Measurements from ENCODE around the gene PRKG1.

The PRKG1 gene

DNA sequence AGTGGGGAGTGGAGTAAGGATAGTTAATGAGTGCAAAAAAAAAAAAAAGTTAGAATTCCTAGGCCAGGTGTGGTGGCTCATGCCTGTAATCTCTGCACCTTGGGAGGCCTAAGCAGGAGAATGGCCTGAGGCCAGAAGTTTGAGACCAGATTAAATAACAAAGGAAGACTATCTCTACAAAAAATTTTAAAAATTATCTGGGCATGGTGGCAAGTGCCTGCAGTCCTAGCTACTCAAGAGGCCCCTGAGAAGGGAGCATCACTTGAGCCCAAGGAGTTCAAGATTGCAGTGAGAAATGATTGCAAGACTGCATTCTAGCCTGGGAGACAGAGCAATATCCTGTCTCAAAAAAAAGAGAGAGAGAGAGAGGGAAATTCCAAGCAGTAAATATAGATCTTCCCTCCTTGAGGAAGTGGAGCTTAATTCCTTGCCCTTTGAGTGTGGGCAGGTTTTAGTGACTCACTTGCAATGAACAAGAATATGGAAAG, 644.6 kb downstream of the PRKG1 start:
- Histone ChIP-seq H3K27ac (replicated peaks; ENCODE audit: low read length) (no peak overlapping the region), H2BK5ac (ENCODE audit: low read length) (no peak overlapping the region), H3K14ac (ENCODE audit: low read length) (no peak overlapping the region), H3K4ac (ENCODE audit: low read length) (no peak overlapping the region), H3K9ac (ENCODE audit: low read depth, low read length, poor library complexity) (no peak overlapping the region), H3K79me1 (ENCODE audit: low read depth, low read length) (no peaks in the 10 kb centered on the region), H2BK120ac (ENCODE audit: low read depth, low read length) (no peak overlapping the region), H3K4me1 (ENCODE audit: control insufficient read depth in 2 of 2, insufficient read depth in 1 of 2, low read depth in 1 of 2, low read length in 2 of 2) (no peaks in the 10 kb centered on the region), H3K27me3 (ENCODE audit: control insufficient read depth in 3 of 3, insufficient read depth in 3 of 3, low read depth in 1 of 3, low read length in 3 of 3) (no peaks in the 10 kb centered on the region), H2AK5ac (ENCODE audit: low read depth, low read length) (no peak overlapping the region), H2BK15ac (ENCODE audit: low read length) (no peak overlapping the region), H2BK12ac (ENCODE audit: low read length) (no peak overlapping the region), H3K9me3 (replicated peaks in 1 of 2; ENCODE audit: control insufficient read depth in 2 of 2, insufficient read depth in 1 of 2, low read depth in 1 of 2, low read length in 2 of 2) (no peaks in the 10 kb centered on the region), H3K36me3 (replicated peaks in 1 of 2; ENCODE audit: control insufficient read depth in 2 of 2, insufficient read depth in 2 of 2, low read length in 2 of 2) (no peaks in the 10 kb centered on the region), H2AFZ (ENCODE audit: low read length) (no peak overlapping the region), H3K18ac (ENCODE audit: low read length) (no peak overlapping the region), H3K23ac (ENCODE audit: low read depth, low read length, poor library complexity) (no peak overlapping the region), H3K4me2 (ENCODE audit: insufficient read depth, low read length, poor library complexity, severe bottlenecking) (no peak overlapping the region), H4K8ac (ENCODE audit: low read depth, low read length) (no peak overlapping the region), H4K91ac (ENCODE audit: low read depth, low read length, poor library complexity) (no peak overlapping the region), H3K4me3 (ENCODE audit: low read length in 2 of 2) (no peak overlapping the region)
- no peak for DNase-seq (ENCODE audit: low spot score)

DNA sequence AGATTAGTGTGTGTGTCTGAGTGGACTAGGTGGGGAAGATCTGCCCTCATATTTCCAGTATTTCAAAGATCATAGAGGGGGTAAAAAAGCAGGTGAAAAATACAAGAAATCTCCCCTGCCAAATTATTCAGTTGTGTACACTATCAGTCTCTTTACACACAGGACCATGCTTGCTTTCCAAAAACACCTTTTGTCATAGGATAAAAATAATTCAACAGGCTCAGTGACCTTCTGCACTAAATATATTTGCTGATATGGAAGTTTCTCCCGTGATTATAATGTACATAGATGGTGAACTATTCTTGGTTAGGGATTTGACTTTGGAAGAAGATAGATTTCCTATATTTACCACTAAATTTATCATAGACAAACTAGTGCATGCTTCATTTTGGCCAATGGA, 649.8 kb downstream of the PRKG1 start:
- H3K27me3 ChIP-seq (ENCODE audit: control insufficient read depth in 3 of 3, insufficient read depth in 3 of 3, low read depth in 1 of 3, low read length in 3 of 3) = no peaks in the 10 kb centered on the region
- H3K79me1 ChIP-seq (ENCODE audit: low read depth, low read length) = no peaks in the 10 kb centered on the region
- no peak overlapping the region for H3K4me3 ChIP-seq (ENCODE audit: low read length in 2 of 2)
- no peaks in the 10 kb centered on the region for H3K36me3 ChIP-seq (replicated peaks in 1 of 2; ENCODE audit: control insufficient read depth in 2 of 2, insufficient read depth in 2 of 2, low read length in 2 of 2)
- H2BK5ac ChIP-seq (ENCODE audit: low read length) = no peak overlapping the region
- no peak overlapping the region for H2AK5ac ChIP-seq (ENCODE audit: low read depth, low read length)
- no peak overlapping the region for H3K18ac ChIP-seq (ENCODE audit: low read length)
- no peak overlapping the region for H3K27ac ChIP-seq (replicated peaks; ENCODE audit: low read length)
- H2BK12ac ChIP-seq (ENCODE audit: low read length) = no peak overlapping the region
- no peaks in the 10 kb centered on the region for H3K9me3 ChIP-seq (replicated peaks in 1 of 2; ENCODE audit: control insufficient read depth in 2 of 2, insufficient read depth in 1 of 2, low read depth in 1 of 2, low read length in 2 of 2)
- H2BK120ac ChIP-seq (ENCODE audit: low read depth, low read length) = no peak overlapping the region
- no peak overlapping the region for H3K14ac ChIP-seq (ENCODE audit: low read length)
- no peak overlapping the region for H3K23ac ChIP-seq (ENCODE audit: low read depth, low read length, poor library complexity)
- H2AFZ ChIP-seq (ENCODE audit: low read length) = no peak overlapping the region
- no peak overlapping the region for H4K91ac ChIP-seq (ENCODE audit: low read depth, low read length, poor library complexity)
- H3K9ac ChIP-seq (ENCODE audit: low read depth, low read length, poor library complexity) = no peak overlapping the region
- no peaks in the 10 kb centered on the region for H3K4me1 ChIP-seq (ENCODE audit: control insufficient read depth in 2 of 2, insufficient read depth in 1 of 2, low read depth in 1 of 2, low read length in 2 of 2)
- no peak overlapping the region for H3K4me2 ChIP-seq (ENCODE audit: insufficient read depth, low read length, poor library complexity, severe bottlenecking)
- H2BK15ac ChIP-seq (ENCODE audit: low read length) = no peak overlapping the region
- no peak for DNase-seq (ENCODE audit: low spot score)
- no peak overlapping the region for H3K4ac ChIP-seq (ENCODE audit: low read length)
- WGBS, 2 donors (ENCODE audit: extremely low coverage in 2 of 2, insufficient read length in 2 of 2, insufficient replicate concordance in 1 of 2) = no CpG with 5 or more reads among the region's 1 CpG
- no peak overlapping the region for H4K8ac ChIP-seq (ENCODE audit: low read depth, low read length)

DNA sequence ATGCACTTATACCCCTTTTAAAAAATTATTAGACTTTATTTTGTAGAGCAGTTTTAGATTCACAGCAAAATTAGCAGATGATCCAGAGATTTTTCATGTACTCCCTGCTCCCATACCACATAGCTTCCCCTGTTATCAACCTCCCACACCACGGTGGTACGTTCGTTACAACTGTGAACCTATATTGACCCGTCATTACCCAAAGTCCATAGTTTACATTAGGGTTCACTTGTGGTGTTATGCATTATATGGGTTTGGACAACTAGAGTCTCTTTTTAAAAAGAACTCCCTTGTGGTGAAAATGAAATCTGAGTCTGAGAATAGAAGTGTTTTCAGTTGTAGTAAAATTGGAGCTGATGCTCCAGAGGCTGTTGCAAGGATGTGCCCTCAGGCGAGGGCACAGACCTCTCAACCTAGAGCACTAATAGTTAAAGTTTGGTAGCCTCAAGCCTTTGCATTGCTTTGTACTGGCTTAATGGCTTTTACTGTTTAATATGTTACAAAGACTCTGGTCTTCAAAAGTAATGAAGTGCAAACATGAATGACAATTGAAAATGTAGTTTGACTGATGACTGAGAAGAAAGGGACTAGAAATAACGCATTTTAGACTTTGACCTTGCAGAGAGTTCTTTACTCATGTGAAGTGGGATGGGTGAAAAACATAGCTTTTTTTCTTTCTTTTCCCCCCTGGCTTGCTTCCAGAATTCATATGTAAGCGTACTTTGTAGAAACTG, 655.7 kb downstream of the PRKG1 start:
- Histone ChIP-seq H2AFZ (ENCODE audit: low read length) (no peak overlapping the region), H3K27me3 (ENCODE audit: control insufficient read depth in 3 of 3, insufficient read depth in 3 of 3, low read depth in 1 of 3, low read length in 3 of 3) (no peaks in the 10 kb centered on the region), H3K4me1 (ENCODE audit: control insufficient read depth in 2 of 2, insufficient read depth in 1 of 2, low read depth in 1 of 2, low read length in 2 of 2) (peaks cover 0 to 2% of the 10 kb centered on the region in 2 donors), H3K36me3 (replicated peaks in 1 of 2; ENCODE audit: control insufficient read depth in 2 of 2, insufficient read depth in 2 of 2, low read length in 2 of 2) (no peaks in the 10 kb centered on the region), H3K4me3 (ENCODE audit: low read length in 2 of 2) (no peak overlapping the region), H3K4ac (ENCODE audit: low read length) (no peak overlapping the region), H2BK5ac (ENCODE audit: low read length) (no peak overlapping the region), H3K4me2 (ENCODE audit: insufficient read depth, low read length, poor library complexity, severe bottlenecking) (no peak overlapping the region), H3K14ac (ENCODE audit: low read length) (no peak overlapping the region), H4K8ac (ENCODE audit: low read depth, low read length) (no peak overlapping the region), H2AK5ac (ENCODE audit: low read depth, low read length) (no peak overlapping the region), H3K27ac (replicated peaks; ENCODE audit: low read length) (no peak overlapping the region), H2BK120ac (ENCODE audit: low read depth, low read length) (no peak overlapping the region), H3K18ac (ENCODE audit: low read length) (no peak overlapping the region), H3K9ac (ENCODE audit: low read depth, low read length, poor library complexity) (no peak overlapping the region), H3K79me1 (ENCODE audit: low read depth, low read length) (no peaks in the 10 kb centered on the region), H2BK15ac (ENCODE audit: low read length) (no peak overlapping the region), H3K9me3 (replicated peaks in 1 of 2; ENCODE audit: control insufficient read depth in 2 of 2, insufficient read depth in 1 of 2, low read depth in 1 of 2, low read length in 2 of 2) (no peaks in the 10 kb centered on the region), H2BK12ac (ENCODE audit: low read length) (no peak overlapping the region), H3K23ac (ENCODE audit: low read depth, low read length, poor library complexity) (no peak overlapping the region), H4K91ac (ENCODE audit: low read depth, low read length, poor library complexity) (no peak overlapping the region)
- WGBS, 2 donors (ENCODE audit: extremely low coverage in 2 of 2, insufficient read length in 2 of 2, insufficient replicate concordance in 1 of 2) = no CpG with 5 or more reads among the region's 7 CpGs
- DNase-seq (ENCODE audit: low spot score) = no peak

DNA sequence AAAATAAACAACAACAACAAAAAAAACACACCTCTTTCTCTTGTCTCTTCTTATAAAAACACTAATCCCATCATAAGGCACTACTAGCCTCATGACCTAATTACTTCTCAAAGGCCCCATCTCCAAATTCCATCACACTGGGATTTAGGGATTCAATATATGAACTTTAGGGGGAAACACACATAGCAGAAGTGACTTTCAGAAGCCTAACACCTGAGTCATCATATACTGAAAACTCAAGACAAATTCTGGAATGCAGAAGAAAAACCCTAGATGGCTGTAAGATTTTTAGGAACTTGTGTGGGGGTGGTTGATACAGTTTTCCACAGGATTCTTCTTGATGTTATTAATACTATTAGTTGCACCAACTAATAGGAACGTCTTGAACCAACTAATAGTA, 658.8 kb downstream of the PRKG1 start:
- H2AK5ac ChIP-seq (ENCODE audit: low read depth, low read length) = no peak overlapping the region
- H3K9me3 ChIP-seq (replicated peaks in 1 of 2; ENCODE audit: control insufficient read depth in 2 of 2, insufficient read depth in 1 of 2, low read depth in 1 of 2, low read length in 2 of 2) = no peaks in the 10 kb centered on the region
- no peak overlapping the region for H3K18ac ChIP-seq (ENCODE audit: low read length)
- H2BK15ac ChIP-seq (ENCODE audit: low read length) = no peak overlapping the region
- no peak overlapping the region for H2BK120ac ChIP-seq (ENCODE audit: low read depth, low read length)
- no peak for DNase-seq (ENCODE audit: low spot score)
- no peak overlapping the region for H3K23ac ChIP-seq (ENCODE audit: low read depth, low read length, poor library complexity)
- H4K91ac ChIP-seq (ENCODE audit: low read depth, low read length, poor library complexity) = no peak overlapping the region
- no peak overlapping the region for H2AFZ ChIP-seq (ENCODE audit: low read length)
- no peak overlapping the region for H3K9ac ChIP-seq (ENCODE audit: low read depth, low read length, poor library complexity)
- no peak overlapping the region for H3K4ac ChIP-seq (ENCODE audit: low read length)
- no peak overlapping the region for H2BK12ac ChIP-seq (ENCODE audit: low read length)
- H3K4me2 ChIP-seq (ENCODE audit: insufficient read depth, low read length, poor library complexity, severe bottlenecking) = no peak overlapping the region
- H3K14ac ChIP-seq (ENCODE audit: low read length) = no peak overlapping the region
- H3K36me3 ChIP-seq (replicated peaks in 1 of 2; ENCODE audit: control insufficient read depth in 2 of 2, insufficient read depth in 2 of 2, low read length in 2 of 2) = no peaks in the 10 kb centered on the region
- no peaks in the 10 kb centered on the region for H3K27me3 ChIP-seq (ENCODE audit: control insufficient read depth in 3 of 3, insufficient read depth in 3 of 3, low read depth in 1 of 3, low read length in 3 of 3)
- peaks cover 0 to 2% of the 10 kb centered on the region in 2 donors for H3K4me1 ChIP-seq (ENCODE audit: control insufficient read depth in 2 of 2, insufficient read depth in 1 of 2, low read depth in 1 of 2, low read length in 2 of 2)
- no peak overlapping the region for H4K8ac ChIP-seq (ENCODE audit: low read depth, low read length)
- H3K4me3 ChIP-seq (ENCODE audit: low read length in 2 of 2) = no peak overlapping the region
- H3K79me1 ChIP-seq (ENCODE audit: low read depth, low read length) = no peaks in the 10 kb centered on the region
- WGBS, 2 donors (ENCODE audit: extremely low coverage in 2 of 2, insufficient read length in 2 of 2, insufficient replicate concordance in 1 of 2) = no CpG with 5 or more reads among the region's 1 CpG
- H2BK5ac ChIP-seq (ENCODE audit: low read length) = no peak overlapping the region
- H3K27ac ChIP-seq (replicated peaks; ENCODE audit: low read length) = no peak overlapping the region
